ENCODE measurements around the gene SMARCB1. TPM values are rescaled to one million over a fixed set of nuclear protein-coding genes. Genes with fewer than 3 reads are reported as not detected.
A peak's percentile ranks its signal among the peaks of the same experiment; 100 is the strongest.

The SMARCB1 gene
- total and polyA plus RNA-seq, 7 experiments from 2014 or later = 37.0 to 81.1 (median 49.8) TPM

DNA sequence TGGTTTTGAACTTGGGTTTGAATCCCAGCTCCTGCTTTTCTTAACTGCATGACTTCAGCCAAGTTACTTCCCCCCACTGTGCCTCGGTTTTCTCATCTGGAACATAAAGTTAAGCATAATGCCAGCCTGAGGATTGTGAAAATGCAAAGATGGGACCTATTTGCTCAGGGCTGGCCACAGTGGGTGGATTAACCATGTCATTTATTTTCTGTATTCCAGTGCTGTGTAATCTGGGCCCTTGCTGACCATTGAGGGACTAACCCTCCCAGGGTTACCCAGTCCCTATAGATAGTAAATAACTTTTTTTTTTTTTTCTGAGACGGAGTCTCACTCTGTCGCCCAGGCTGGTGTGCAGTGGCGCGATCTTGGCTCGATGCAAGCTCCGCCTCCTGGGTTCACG, 31.1 kb upstream of the SMARCB1 start:
- no peaks in the 10 kb centered on the region for H3K36me3 ChIP-seq (ENCODE audit: control insufficient read depth in 2 of 3, insufficient read depth in 3 of 3, low read length in 3 of 3)
- no peaks in the 10 kb centered on the region for H3K27me3 ChIP-seq (ENCODE audit: control insufficient read depth in 2 of 2, insufficient read depth in 2 of 2, low read length in 2 of 2)
- ChIA-PET POLR2A (interaction anchor here (0.6 to 1.4 kb wide), 2 partner anchors 7 to 163 kb away, joined by 4 to 6 read pairs; partner anchors contain the start of gene C22orf15), CTCF (no interaction called here)
- no peak overlapping the region for H3K27ac ChIP-seq (ENCODE audit: low read depth, low read length)
- Mint-ChIP-seq H3K4me3 (no peak overlapping the region), H3K36me3 (no peaks in the 10 kb centered on the region), H3K9me3 (no peaks in the 10 kb centered on the region), H3K27ac (no peak overlapping the region), H3K4me1 (peaks cover 0 to 10% (median 8%) of the 10 kb centered on the region in 7 donors), H3K27me3 (no peaks in the 10 kb centered on the region)
- H3K4me1 ChIP-seq (ENCODE audit: control insufficient read depth in 2 of 2, insufficient read depth in 2 of 2, low read length in 2 of 2) = peaks cover 0 to 5% of the 10 kb centered on the region in 2 donors
- ATAC-seq (no peak), DNase-seq (no peak)
- no peaks in the 10 kb centered on the region for H3K9me3 ChIP-seq (ENCODE audit: control insufficient read depth in 2 of 3, low read length in 3 of 3)
- intact Hi-C loops (cut with micrococcal nuclease) = loop anchor here in 1 of 2 donors (10.0 kb wide), 1 partner anchor 799 kb away; the partner anchor contains the start of genes GUCD1 and SNRPD3
- no peak overlapping the region for H3K4me3 ChIP-seq (ENCODE audit: low read length)

DNA sequence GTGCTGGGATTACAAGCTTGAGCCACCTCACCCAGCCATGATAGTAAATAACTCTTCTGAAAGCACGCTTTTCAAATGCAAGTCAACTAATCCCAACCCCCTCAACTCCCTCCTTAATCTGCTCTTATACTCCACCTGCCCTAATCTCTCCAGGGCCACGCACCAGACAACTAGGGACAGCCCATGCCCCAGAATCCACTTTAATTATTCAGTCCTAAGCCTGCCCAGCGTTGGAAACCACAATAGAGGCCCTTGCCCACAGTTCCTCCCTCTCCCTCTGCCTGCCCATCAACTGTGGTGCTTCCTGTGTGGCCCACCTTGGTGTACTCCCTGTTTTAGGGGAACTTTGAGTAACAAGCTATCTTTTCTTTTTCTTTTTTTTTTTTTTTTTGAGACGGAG, 29.9 kb upstream of the SMARCB1 start:
- no peaks in the 10 kb centered on the region for H3K27me3 ChIP-seq (ENCODE audit: control insufficient read depth in 2 of 2, insufficient read depth in 2 of 2, low read length in 2 of 2)
- POLR2A ChIA-PET = no interaction called here
- Mint-ChIP-seq H3K4me1 (peaks cover 0 to 11% (median 9%) of the 10 kb centered on the region in 7 donors), H3K4me3 (no peak overlapping the region), H3K27me3 (no peaks in the 10 kb centered on the region), H3K9me3 (no peaks in the 10 kb centered on the region), H3K36me3 (no peaks in the 10 kb centered on the region), H3K27ac (peak overlapping the region in 1 of 9 donors; percentile 77)
- H3K36me3 ChIP-seq (ENCODE audit: control insufficient read depth in 2 of 3, insufficient read depth in 3 of 3, low read length in 3 of 3) = no peaks in the 10 kb centered on the region
- H3K9me3 ChIP-seq (ENCODE audit: control insufficient read depth in 2 of 3, low read length in 3 of 3) = no peaks in the 10 kb centered on the region
- H3K4me3 ChIP-seq (ENCODE audit: low read length) = no peak overlapping the region
- no peaks in the 10 kb centered on the region for H3K4me1 ChIP-seq (ENCODE audit: control insufficient read depth in 2 of 2, insufficient read depth in 2 of 2, low read length in 2 of 2)
- DNase-seq (no peak), ATAC-seq (no peak)
- CTCF ChIA-PET = no interaction called here
- no peak overlapping the region for H3K27ac ChIP-seq (ENCODE audit: low read depth, low read length)
- intact Hi-C loops (cut with micrococcal nuclease) = loop anchor here in 1 of 2 donors (10.0 kb wide), 1 partner anchor 798 kb away; the partner anchor contains the start of genes GUCD1 and SNRPD3

DNA sequence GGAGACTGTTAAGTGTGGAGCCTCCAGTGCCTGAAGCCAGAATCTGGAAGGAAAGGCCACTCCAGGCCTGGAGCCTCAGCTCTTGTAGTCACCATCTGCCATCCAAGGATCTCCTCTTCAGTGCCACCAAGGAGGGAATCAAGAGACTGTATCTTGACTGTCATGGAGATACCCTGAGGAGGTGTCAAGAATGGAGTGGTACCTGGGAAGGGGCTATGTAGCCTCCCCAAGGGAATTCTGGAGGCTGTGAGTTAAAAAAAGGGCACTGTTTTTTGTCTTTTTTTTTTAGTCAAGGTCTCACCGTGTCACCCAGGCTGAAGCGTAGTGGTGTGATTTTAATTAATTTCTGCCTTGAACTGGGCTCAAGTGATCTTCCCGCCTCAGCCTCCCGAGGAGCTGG, 27.2 kb upstream of the SMARCB1 start:
- Histone ChIP-seq H3K36me3 (ENCODE audit: control insufficient read depth in 2 of 3, insufficient read depth in 3 of 3, low read length in 3 of 3) (no peaks in the 10 kb centered on the region), H3K4me1 (ENCODE audit: control insufficient read depth in 2 of 2, insufficient read depth in 2 of 2, low read length in 2 of 2) (peaks cover 16 to 17% of the 10 kb centered on the region in 2 donors), H3K9me3 (ENCODE audit: control insufficient read depth in 2 of 3, low read length in 3 of 3) (no peaks in the 10 kb centered on the region), H3K4me3 (ENCODE audit: low read length) (no peak overlapping the region), H3K27ac (ENCODE audit: low read depth, low read length) (no peak overlapping the region), H3K27me3 (ENCODE audit: control insufficient read depth in 2 of 2, insufficient read depth in 2 of 2, low read length in 2 of 2) (no peaks in the 10 kb centered on the region)
- ChIA-PET CTCF (no interaction called here), POLR2A (interaction anchor here (1.0 to 1.3 kb wide), 4 partner anchors 9 to 70 kb away, joined by 3 to 5 read pairs (median 4); no protein-coding TSS in a partner anchor)
- peaks cover 7 to 28% (median 19%) of the 10 kb centered on the region in 7 donors for H3K4me1 Mint-ChIP-seq
- H3K9me3 Mint-ChIP-seq = no peaks in the 10 kb centered on the region
- DNase-seq = no peak
- no peak for ATAC-seq
- H3K27me3 Mint-ChIP-seq = no peaks in the 10 kb centered on the region
- peaks cover 0 to 2% (median 0%) of the 10 kb centered on the region in 5 donors for H3K36me3 Mint-ChIP-seq
- intact Hi-C loops (cut with micrococcal nuclease) = loop anchor here in 1 of 2 donors (10.0 kb wide), 1 partner anchor 795 kb away; the partner anchor contains the start of genes GUCD1 and SNRPD3
- H3K4me3 Mint-ChIP-seq = no peak overlapping the region
- H3K27ac Mint-ChIP-seq = no peak overlapping the region

DNA sequence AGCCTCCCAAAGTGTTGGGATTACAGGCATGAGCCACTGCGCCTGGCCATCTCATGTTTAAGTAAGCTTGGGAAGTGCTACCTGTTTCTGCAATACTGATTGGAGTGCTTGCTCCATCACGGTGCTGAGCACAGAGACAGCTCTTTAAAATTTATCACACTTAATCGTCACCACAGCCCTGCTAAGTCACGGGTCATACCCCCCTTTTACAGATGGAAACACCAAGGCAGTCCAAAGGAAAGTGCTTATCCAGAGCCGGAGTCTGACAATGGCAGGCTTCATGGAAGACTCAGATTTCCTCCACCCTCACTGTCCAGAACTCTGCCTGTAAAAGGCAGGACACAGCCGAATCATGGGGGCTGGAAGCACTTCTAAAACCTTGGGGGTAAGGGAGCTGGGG, 26.7 kb upstream of the SMARCB1 start:
- Histone ChIP-seq H3K27me3 (ENCODE audit: control insufficient read depth in 2 of 2, insufficient read depth in 2 of 2, low read length in 2 of 2) (no peaks in the 10 kb centered on the region), H3K4me3 (ENCODE audit: low read length) (no peak overlapping the region), H3K9me3 (ENCODE audit: control insufficient read depth in 2 of 3, low read length in 3 of 3) (no peaks in the 10 kb centered on the region), H3K27ac (ENCODE audit: low read depth, low read length) (no peak overlapping the region), H3K36me3 (ENCODE audit: control insufficient read depth in 2 of 3, insufficient read depth in 3 of 3, low read length in 3 of 3) (peaks cover 0 to 1% (median 0%) of the 10 kb centered on the region in 3 experiments), H3K4me1 (ENCODE audit: control insufficient read depth in 2 of 2, insufficient read depth in 2 of 2, low read length in 2 of 2) (peaks cover 16 to 17% of the 10 kb centered on the region in 2 donors)
- no peaks in the 10 kb centered on the region for H3K27me3 Mint-ChIP-seq
- H3K27ac Mint-ChIP-seq = peak overlapping the region in 5 of 9 donors; percentile 19 to 67 (median 45)
- ChIA-PET POLR2A (interaction anchor here (1.0 to 1.3 kb wide), 4 partner anchors 9 to 69 kb away, joined by 3 to 5 read pairs (median 4); no protein-coding TSS in a partner anchor), CTCF (no interaction called here)
- ATAC-seq (no peak), DNase-seq (no peak)
- H3K4me3 Mint-ChIP-seq = no peak overlapping the region
- peaks cover 0 to 4% (median 0%) of the 10 kb centered on the region in 5 donors for H3K36me3 Mint-ChIP-seq
- intact Hi-C loops (cut with micrococcal nuclease) = loop anchor here in 1 of 2 donors (10.0 kb wide), 1 partner anchor 135 kb away; no protein-coding TSS in a partner anchor
- no peaks in the 10 kb centered on the region for H3K9me3 Mint-ChIP-seq
- H3K4me1 Mint-ChIP-seq = peaks cover 7 to 33% (median 24%) of the 10 kb centered on the region in 7 donors

DNA sequence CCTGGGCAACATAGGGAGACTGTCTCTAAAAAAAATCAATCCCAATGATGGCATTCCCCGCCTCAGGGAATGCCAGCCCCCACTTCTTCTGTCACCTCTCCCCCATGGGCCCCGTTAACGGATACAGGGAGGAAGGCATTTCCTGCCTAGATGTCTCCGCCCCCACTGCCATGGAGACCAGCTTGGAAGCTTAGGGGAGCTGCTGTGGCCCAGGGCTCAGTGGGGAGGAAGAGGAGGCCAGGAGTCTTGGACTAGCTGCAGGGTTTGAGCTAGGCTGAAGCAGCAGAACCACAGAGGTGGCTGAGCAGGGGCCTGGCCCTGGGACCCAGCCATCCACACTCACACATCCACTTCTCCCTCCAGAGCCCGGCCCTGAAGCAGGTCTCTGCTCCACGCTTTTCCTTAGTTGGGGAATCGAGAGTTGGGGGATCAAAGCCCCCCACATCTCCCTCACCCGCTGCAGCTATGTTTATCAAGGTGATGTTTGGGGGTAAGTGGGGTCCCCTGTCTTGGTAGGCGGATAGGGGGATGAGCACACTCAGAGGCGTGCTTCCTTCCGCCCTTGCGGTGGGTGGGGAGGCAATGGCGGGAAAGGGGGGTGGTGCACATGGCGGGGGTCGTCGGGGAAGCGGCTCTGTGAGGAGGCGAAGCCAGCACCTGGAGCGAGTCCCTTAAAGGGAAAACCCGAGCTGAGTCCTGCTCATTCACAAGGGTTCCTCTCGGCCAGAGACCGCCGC, 23.8 kb upstream of the SMARCB1 start, which contains the start of gene C22orf15:
TSS of gene C22orf15 (plus strand) at position 149 of the 737 bp plus-strand sequence. CDS start at position 466, 317 bp downstream.
- Histone ChIP-seq H3K4me1 (ENCODE audit: control insufficient read depth in 2 of 2, insufficient read depth in 2 of 2, low read length in 2 of 2) (peaks cover 24% of the 10 kb centered on the region in 2 donors), H3K27ac (ENCODE audit: low read depth, low read length) (peak within 1 kb of the TSS; percentile 65), H3K9me3 (ENCODE audit: control insufficient read depth in 2 of 3, low read length in 3 of 3) (no peaks in the 10 kb centered on the region), H3K27me3 (ENCODE audit: control insufficient read depth in 2 of 2, insufficient read depth in 2 of 2, low read length in 2 of 2) (no peaks in the 10 kb centered on the region), H3K4me3 (ENCODE audit: low read length) (peak within 1 kb of the TSS; percentile 60), H3K36me3 (ENCODE audit: control insufficient read depth in 2 of 3, insufficient read depth in 3 of 3, low read length in 3 of 3) (peaks cover 0 to 10% (median 0%) of the 10 kb centered on the region in 3 experiments)
- intact Hi-C loops (cut with micrococcal nuclease) = loop anchor here in 1 of 2 donors (1.0 to 10.0 kb wide), 2 partner anchors 12 to 138 kb away; partner anchors contain the start of gene ZNF70
- POLR2A ChIA-PET = interaction anchor here (0.7 to 2.2 kb wide), 8 partner anchors 8 to 131 kb away, joined by 3 to 7 read pairs (median 5); partner anchors contain the start of genes MIF, MMP11, SLC2A11 and ZNF70
- Mint-ChIP-seq H3K4me3 (peak within 1 kb of the TSS; percentile 72 to 84 (median 81)), H3K4me1 (peaks cover 7 to 48% (median 38%) of the 10 kb centered on the region in 7 donors), H3K9me3 (no peaks in the 10 kb centered on the region), H3K27ac (peak within 1 kb of the TSS in 8 of 9 donors; percentile 75 to 91 (median 82)), H3K27me3 (no peaks in the 10 kb centered on the region), H3K36me3 (peaks cover 0 to 4% (median 0%) of the 10 kb centered on the region in 5 donors)
- no peak for ATAC-seq
- CTCF ChIA-PET = interaction anchor here (1.3 kb wide), 1 partner anchor 66 kb away, joined by 4 read pairs; no protein-coding TSS in a partner anchor
- peak in 3 of 9 donors; percentile 13 to 30 (median 23) for DNase-seq

DNA sequence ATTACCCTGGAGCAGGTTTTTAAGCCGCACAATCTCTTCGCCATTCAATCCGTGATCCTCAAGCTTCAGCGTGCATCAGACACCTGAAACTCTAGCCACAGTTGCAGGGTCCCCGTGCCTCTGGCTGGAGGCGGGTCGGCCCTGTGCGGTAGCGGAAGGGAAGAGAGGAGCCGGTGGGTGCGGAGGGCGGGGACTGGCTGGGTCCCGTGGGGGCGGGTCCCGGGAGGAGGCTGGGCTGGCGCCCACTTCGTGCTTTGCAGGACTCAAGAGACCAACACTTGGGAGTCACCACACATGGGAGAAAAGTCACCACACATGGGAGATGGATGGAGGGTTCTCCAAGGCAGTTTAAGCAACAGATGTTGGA, 23.2 kb upstream of the SMARCB1 start:
- intact Hi-C loops (cut with micrococcal nuclease) = loop anchor here in 1 of 2 donors (1.0 to 10.0 kb wide), 2 partner anchors 12 to 139 kb away; partner anchors contain the start of gene ZNF70

More for the DNA sequence above, 23.2 kb upstream of the SMARCB1 start:
- DNase-seq (peak in 7 of 9 donors; percentile 12 to 60 (median 37)), ATAC-seq (peak; percentile 52)
- ChIA-PET POLR2A (interaction anchor here (1.0 to 2.2 kb wide), 7 partner anchors 9 to 130 kb away, joined by 3 to 7 read pairs (median 6); partner anchors contain the start of genes MIF, MMP11, SLC2A11 and ZNF70), CTCF (interaction anchor here (1.3 kb wide), 1 partner anchor 67 kb away, joined by 4 read pairs; no protein-coding TSS in a partner anchor)
- H3K27ac ChIP-seq (ENCODE audit: low read depth, low read length) = peak overlapping the region; percentile 65
- no peaks in the 10 kb centered on the region for H3K27me3 ChIP-seq (ENCODE audit: control insufficient read depth in 2 of 2, insufficient read depth in 2 of 2, low read length in 2 of 2)
- Mint-ChIP-seq H3K4me3 (peak overlapping the region; percentile 72 to 84 (median 81)), H3K4me1 (peaks cover 7 to 48% (median 38%) of the 10 kb centered on the region in 7 donors), H3K27me3 (no peaks in the 10 kb centered on the region), H3K27ac (peak overlapping the region in 8 of 9 donors; percentile 75 to 91 (median 82)), H3K36me3 (peaks cover 0 to 4% (median 0%) of the 10 kb centered on the region in 5 donors), H3K9me3 (no peaks in the 10 kb centered on the region)
- peaks cover 0 to 12% (median 0%) of the 10 kb centered on the region in 3 experiments for H3K36me3 ChIP-seq (ENCODE audit: control insufficient read depth in 2 of 3, insufficient read depth in 3 of 3, low read length in 3 of 3)
- peak overlapping the region; percentile 60 for H3K4me3 ChIP-seq (ENCODE audit: low read length)
- H3K4me1 ChIP-seq (ENCODE audit: control insufficient read depth in 2 of 2, insufficient read depth in 2 of 2, low read length in 2 of 2) = peaks cover 24% of the 10 kb centered on the region in 2 donors
- no peaks in the 10 kb centered on the region for H3K9me3 ChIP-seq (ENCODE audit: control insufficient read depth in 2 of 3, low read length in 3 of 3)

All from naive thymus-derived CD4-positive, alpha-beta T cell (primary cell).